Activated T-cell treated with anti-CD3 and anti-CD28 coated beads for 4 hours (primary cell): ENCODE results near the gene EVI5L.

Source experiments
- DNase-seq: peaks from one replicate; pipeline ENCODE4 v3.0.0-alpha.2; 2020

Gene EVI5L

DNA sequence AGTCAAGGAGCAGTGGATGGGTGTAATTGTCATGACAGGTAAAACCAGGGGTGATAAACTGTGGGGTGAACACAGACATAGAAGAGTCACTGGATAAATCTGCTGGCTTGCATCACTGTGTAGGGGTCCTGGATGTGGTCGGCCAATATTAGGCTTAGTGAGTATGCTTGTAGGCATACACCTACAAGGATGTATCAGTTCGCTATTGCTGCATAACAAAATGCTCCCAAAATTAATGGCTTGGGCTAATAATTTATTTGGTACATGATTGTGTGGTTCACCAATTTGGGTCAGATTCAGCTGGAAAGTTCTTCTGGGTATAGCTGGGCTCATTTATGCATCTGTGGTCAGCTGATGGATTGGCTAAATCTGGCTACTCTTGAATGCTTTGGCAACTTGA is 11.2 kb upstream of the EVI5L start:
- DNase-seq, result no peak

DNA sequence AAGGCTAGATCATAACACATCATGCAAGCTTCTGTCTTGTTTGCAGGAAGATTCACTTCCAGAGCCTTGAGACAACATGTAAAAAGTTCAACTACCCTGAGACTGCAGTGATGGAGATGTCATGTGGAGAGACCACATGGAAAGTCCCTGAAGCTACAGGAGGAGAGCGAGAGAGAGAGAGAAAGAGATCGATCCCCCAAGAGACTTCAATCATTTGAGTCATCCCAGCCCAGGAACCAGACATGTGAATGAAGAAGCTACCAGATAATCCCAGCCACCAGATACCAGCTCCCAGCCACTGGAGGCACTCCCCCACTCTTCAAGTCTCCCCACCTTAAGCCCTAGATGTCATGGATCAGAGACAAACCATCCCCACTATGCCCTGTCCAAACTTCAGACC is 10.7 kb upstream of the EVI5L start:
- no peak for DNase-seq

DNA sequence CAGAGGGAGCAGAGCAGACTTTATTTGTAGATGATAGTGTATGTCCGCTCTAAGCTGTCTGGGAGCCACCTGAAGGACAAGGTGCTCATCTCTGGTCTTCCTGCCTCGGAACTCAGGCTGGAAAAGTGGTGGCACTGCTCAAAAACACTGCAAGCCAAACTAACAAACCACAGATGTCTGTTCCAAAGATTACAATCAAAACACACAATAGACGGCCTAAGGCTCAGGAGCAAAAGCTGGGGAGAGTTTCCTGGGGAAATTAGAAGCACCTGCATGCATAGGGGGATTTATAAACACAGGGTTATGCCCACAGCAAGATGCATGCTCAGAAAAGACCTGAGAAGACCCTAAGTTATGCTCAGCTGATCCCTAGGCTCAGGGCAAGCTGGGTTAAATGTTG is 9.4 kb upstream of the EVI5L start:
- no peak for DNase-seq

DNA sequence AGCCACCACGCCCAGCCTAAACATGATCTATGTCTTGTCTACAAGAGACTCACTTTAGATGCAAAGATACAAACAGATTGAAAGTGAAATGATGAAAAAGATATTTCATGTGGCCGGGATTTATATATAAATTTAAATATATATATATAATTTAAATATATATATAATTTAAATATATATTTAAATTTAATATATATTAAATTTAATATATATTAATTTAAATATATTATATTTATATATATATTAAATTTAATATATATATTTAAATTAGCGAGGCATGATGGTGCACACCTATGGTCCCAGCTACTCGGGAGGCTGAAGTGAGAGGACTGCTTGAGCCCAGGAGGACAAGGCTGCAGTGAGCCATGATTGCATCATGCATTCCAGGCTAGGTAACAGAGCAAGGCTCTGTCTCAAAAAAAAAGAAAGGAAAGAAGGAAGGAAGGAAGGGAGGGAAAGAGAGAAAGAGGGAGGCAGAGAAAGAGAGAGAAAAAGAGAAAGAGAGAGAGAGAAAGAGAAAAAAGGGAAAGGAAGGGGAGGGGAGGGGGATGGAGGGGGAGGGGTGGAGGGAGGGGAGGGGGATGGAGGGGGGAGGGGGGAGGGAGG is 7.0 kb upstream of the EVI5L start:
- no peak for DNase-seq

DNA sequence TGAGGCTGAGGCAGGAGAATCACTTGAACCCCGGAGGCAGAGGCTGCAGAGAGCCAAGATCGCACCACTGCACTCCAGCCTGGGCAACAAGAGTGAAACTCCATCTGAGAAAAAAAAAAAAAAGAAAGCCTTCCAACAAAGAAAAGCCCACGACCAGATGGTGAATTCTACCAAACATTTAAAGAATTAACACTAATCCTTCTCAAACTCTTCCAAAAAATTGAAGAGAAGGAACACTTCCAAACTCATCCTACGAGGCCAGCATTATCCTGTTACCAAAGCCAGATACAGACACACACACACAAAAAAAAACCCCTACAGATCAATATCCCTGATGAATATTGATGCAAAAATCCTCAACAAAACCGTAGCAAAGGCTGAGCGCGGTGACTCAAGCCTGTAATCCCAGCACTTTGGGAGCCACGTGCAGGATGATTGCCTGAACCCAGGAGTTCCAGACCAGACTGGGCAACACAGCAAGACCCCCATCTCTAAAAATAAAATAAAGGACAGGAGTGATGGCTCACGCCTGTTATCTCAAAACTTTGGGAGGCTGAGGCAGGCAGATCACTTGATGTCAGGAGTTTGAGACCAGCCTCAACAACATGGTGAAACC is 6.2 kb upstream of the EVI5L start:
- DNase-seq, result no peak

DNA sequence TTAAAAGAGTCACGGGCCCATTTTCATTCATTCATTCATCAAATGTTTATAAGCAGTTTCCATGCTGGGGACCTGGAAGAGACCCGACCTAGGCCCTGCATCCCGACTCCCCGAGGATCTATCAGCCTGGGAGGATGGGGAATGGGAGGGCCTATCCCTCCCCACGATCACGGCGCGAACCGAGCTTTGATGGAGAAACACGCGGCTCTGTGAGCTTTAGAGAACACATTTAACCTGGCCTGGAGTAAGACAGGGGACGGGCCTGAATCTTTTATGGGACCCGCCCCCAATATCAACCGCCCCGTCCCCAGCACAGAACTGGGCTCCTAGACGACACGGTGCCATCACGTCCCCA is 875 bp upstream of the EVI5L start:
- DNase-seq, result no peak

DNA sequence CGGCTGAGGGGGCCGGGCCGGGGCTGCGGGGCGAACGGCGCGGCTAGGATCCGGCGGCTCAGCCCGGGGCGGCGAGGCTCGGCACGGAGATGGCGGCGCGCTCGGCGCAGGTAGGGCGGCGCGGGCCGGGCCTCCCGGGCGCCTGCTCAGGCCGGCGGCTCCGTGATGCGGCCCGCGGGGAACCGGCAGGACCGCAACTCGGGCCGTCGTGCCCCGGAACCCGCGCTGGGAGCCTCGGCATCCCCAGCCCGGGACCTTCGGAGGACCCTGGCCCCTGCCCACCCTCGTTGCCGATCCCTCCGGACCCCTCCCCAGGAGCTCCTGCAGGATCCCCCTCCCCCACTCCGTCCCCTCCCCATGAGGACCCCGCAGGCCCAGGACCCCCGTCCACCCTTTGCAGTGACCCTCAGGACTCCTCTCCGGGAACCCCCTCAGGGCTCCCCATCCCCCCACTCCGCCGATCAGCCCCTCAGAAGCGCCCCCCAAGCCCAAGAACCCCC is 304 bp downstream of the EVI5L start:
- DNase-seq, result no peak

DNA sequence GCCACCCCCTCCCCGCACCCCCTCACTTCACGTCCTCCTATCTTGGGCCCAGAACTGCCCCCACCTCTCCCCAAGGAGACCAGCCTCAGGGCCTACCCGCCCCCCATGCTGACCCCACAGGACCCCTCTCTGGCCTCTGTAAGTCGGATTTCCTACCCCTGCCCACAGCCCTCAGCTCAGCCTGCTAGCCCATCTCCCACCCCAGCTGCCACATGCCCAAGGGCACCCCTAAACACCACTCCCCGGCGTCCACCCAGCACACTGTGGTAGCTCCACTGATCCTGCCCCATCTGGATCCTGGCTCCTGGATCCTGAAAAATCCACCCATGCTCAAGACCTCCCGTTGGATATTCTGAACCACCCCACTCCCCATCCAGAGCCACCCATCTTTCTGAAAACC is 805 bp downstream of the EVI5L start:
- no peak for DNase-seq

DNA sequence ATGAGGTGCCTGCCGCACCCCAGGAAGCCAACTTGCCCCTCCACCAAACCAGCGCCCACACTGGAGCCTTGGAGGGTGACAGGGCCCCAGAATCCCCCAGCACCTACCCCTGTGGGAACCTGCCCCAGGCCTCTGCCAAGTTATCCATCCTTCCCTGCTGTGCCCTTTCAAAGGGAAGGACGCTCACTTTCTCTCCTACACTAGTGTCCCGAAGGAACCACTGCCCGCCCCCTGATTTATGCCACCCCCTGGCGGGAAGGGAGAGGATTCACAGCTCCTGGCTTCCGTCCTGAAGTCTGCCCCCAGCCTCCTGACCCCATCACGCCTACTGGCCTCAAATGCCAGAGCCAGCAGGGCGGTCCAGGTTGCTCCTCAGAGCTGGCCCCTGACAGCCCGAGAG is 1.4 kb downstream of the EVI5L start:
- DNase-seq, result no peak

DNA sequence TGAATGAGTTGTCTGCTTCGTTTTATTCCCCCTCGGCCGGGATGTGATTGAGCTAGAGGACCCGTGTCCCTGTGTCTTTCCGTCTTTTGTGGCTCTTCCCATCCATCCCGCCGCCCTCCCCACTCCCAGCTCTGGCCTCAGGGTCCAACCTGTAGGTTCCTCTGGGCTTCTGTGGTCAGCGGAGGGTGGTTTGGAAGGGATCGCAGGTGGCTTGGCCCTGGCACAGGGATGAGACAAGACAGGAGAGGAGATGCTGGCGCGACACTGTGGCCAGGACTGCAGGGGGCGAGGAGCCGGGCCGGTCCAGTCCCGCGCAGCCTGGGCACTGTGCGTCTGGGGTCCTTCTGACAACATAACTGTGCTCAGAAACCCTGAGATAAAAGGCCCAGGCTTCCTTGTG is 2.0 kb downstream of the EVI5L start:
- DNase-seq, result no peak

DNA sequence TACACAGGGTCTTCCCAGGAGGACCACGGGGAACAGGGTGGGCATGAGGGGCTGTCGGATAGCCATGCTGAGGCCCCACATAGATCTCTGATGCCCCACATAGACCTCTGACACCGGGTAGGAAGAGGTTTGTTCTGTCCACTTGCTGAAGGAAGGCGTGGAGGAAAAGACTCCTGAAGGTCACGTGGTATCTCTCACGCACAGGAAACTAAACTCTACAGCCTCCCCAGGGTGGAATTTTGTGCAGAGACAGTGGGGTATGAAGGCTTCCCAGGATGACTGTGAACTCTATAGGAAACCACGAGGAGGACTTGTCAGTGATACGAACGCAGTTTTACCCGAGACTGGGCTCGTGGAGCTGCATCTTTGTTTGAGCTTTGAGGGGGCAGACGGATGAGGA is 2.8 kb downstream of the EVI5L start:
- no peak for DNase-seq

DNA sequence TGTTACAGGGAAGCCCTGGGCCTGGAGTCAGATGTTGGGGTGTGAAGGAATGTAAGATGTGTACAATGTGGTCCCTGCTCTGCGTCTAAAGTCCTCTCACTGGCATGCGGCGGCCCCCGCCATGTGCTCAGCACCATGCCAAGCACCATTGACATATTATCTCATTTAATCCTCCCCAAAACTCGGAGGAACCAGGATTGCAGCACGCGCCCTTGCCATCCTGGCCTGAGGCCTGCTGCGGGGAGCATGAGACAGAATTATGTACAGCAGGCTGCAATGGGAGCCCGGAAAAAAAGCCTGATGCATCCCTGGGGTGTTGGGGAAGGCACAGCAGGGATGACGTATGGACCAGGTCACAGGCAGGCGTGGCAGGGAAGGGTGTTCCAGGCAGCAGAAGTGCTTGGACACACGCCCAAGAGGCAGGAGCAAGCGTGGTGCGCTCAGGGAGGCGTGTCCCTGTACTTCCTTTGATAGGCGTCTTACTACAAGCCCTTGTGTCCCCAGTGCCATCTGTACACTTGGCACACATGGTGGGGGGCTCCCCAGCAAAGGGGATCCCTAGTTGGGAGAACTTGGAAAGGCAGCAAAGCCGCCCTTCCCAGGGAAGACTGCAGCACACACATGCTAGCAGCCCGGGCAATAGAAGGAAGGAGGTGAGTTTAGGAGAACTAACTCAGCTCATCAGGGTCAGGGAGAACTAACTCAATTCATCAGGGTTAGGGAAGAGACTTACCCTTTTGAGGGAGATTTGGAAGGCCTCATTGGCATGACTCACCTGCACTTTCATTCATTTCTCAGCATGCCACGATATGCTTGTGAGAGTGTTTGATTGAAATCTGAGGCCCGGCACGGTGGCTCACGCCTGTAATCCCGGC is 3.4 kb downstream of the EVI5L start:
- no peak for DNase-seq

DNA sequence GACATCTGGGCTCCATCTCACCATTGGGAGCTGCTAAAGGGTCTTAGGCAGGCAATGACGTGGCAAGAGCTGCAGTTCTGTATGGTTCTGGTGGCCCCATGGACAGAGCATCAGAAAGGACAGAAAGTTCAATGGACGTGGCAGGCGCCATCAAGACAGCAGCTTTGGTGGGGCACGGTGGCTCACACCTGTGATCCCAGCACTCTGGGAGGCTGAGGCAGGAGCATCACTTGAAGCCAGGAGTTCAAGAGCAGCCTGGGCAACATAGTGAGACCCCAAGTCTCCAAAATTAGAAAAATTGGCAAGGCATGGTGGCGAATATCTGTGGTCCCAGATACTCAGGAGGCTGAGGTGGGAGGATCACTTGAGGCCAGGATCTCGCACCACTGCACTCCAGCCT is 9.5 kb downstream of the EVI5L start:
- no peak for DNase-seq

DNA sequence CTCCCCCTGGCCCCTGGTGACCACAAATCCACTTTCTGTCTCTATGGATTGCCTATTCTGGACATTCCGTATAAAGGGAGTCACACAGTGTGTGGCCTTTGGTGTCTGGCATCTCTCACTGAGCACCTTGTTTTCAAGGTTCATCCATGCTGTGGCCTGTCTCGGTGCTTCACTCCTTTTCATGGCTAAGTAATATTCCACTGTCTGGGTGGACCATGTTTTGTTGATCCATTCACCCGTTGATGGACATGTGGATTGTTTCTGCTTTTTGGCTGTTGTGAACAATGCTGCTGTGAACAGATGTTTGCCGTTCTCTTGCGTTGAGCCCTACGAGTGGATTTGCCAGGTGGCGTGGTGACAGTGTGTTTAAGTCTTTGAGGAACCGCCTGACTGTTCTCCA is 10.6 kb downstream of the EVI5L start:
- DNase-seq, result no peak

DNA sequence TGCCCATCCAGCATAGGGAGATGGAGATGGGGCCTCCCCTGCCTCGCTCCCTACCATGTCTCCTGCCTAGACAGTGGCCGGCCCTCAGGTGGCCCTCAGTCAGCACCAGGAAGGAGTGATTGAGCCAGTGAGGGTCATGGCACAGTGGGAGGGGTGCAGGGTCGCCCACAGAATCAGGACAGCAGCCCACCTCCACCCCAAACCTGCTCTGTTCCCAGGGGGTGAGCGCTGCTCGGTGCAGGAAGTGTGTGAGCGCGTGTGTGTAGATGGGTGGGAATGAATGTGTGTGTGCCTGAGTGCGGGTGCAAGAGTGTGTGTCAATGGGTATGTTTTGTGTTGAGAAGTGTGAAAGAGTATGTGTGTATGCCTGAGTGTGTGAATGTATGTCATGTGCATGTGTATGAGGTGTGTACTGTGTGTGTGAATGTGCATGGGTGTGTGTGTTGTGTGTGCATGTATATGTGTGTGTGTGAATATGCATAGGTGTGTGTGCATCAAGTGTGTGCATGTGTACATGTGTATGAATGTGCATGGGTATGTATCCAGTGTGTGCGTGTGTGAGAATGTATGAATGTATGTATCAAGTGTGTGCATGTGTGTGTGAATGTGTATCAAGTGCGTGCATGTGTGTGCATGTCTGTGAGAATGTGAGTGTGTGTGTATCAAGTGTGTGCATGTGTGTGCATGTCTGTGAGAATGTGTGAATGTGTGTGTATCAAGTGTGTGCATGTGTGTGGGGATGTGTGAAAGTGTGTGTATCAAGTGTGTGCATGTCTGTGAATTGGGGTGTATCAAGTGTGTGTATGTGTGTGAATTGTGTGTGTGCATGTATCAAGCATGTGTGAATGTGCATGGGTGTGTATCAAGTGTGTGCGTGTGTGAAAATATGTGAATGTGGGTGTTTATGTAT is 12.0 kb downstream of the EVI5L start:
- DNase-seq, result no peak

DNA sequence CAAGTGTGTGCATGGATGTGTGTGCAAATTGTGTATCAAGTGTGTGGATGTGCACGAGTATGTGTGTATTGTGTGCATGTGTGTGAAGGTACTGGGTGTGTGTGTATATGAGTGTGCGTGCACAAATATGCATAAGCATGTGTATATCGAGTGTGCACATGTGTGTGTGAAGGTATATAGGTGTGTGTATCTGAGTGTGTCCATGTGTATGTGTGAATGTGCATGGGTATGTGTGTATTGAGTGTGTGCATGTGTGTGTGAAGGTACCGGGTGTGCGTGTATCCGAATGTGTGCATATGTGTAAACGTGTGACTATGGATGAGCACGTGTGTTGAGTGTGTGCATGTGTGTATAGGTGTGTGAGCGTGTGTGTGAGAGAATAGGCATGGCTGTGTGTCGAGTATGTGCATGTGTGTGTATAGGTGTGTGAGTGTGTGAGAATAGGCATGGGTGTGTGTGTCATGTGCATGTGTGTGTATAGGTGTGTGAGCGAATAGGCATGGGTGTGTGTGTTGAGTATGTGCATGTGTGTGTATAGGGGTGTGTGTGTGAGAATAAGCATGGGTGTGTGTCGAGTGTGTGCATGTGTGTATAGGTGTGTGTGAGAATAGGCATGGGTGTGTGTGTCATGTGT is 12.8 kb downstream of the EVI5L start:
- no peak for DNase-seq

DNA sequence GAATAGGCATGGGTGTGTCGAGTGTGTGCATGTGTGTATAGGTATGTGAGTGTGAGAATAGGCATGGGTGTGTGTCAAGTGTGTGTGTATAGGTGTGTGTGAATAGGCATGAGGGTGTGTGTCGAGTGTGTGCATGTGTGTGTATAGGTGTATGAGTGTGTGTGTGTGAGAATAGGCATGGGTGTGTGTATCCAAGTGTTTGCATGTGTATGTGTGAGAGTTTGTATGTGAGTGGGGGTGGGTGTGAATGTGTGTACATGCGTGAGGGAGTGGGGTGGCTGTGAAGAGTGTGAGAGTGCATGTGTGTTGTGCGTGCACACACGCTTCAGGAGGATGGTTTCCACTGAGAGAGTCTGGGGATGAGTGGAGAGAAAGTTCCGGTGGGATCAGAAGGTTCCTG is 13.5 kb downstream of the EVI5L start:
- DNase-seq, result no peak

DNA sequence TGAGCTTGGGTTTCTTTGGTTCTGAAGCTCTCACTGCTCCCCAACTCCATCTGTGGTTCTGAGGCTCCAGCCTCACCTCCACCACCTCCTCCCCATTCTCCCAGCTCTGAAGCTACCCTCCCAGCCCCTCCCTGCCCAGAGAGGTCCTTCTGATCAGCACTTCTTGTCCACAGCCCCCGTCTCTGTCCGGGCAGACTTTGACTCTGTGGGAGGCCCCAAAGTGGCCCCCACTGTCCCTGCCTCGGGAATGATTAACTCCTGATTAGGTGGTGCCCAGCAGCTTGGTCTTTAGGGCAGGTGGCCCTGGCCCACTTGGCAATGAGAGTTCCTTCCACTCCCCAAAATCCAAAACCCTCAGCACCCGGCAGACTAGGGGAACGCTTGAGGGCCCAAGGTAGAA is 14.4 kb downstream of the EVI5L start:
- DNase-seq, result no peak

DNA sequence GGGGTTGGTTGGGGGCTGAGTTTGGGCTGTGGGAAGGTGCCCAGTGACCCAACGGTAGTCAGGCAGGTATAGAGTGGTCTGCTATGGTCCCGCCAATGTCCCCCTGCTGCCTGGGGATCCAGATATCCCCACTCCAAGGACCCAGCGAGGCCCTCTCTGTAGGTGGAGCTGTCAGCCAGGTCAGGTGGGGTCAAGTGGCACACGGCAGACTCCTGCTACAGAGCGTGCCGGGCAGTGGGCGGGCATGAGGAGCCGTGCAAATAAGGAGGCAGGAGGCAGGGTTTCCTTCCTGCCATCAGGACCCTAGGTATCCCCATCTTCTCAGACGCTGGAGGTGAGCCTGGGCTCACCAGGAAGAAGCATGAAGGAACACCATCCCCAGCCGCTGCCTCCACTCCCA is 14.9 kb downstream of the EVI5L start:
- no peak for DNase-seq

DNA sequence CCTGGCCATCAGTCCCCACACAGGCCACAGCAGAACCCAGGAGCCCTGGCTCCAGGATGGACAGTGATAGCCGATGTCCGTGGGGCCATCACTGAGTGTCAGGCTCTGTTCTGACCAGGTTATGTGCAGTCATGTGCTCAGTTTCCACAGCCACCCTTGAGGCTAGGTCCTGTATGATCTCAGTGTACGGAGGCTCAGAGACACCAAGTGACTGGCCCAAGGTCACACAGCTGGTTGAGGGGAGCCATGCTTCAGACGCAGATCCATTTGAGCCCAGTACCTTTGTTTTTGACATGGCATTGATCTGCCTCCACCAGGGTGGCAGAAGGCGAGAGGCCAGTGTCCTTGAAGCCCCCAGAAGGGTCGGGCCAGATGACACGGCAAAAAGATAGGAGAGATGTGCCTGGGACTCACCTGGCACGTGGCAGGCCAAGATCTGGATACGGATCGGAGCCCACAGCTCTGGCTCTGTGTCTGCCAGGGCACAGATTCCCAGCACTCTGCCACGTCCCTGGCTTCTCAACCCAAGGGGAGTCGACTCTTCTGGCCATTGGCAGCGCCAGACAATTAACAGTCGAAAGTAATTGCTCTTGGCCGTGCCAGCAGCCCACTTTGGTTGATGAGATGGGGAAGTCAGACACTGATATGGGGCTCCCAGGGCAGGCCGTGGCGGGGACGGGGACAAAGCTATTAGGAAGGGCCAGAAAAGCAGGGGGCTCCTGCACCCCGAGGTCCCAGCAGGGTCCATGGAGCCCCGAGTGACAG is 15.6 kb downstream of the EVI5L start:
- no peak for DNase-seq

DNA sequence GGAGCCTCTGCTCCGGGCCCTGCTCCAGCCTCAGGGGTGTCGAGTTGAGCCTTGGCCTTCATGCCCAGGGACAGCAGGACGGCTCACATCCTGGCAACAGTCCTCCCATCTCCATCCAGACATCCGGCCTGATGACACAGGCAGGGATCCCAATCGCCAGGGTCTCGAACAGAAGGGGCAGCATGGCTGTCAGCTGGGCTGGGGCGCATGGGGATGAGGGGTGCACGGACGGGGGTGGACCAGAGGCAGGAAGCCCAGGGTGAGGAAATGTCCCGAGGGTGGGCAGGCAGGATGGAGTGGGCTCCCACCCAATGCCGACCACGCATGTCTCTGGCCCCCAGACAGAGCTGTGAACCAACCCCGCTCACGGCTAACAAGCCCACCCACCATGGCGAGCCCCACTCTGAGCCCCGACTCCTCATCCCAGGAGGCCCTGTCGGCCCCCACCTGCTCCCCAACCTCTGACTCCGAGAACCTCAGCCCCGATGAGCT is 16.2 kb downstream of the EVI5L start:
- no peak for DNase-seq

DNA sequence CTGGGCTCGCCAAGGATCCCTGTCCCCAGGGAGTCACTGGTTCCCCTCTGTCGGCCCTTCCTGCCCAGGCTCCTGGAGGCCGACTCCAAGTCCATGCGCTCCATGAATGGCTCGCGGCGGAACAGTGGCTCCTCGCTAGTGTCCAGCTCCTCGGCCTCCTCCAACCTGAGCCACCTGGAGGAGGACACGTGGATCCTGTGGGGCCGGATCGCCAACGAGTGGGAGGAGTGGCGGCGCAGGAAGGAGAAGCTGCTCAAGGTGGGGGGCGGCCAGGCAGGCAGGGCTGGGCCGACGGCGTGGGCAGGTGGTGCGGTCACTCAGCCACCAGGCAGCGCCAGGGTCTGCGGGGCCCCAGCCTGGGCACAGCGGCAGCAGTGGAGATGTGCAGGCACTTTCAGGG is 17.6 kb downstream of the EVI5L start:
- DNase-seq, result no peak
